GM20000 (cell line): ENCODE data around the gene TSPAN14.

Experiments
- DNase-seq: peaks from one replicate; pipeline ENCODE4 v3.0.0; 2012; ENCODE audit warnings: low spot score
- TF ChIP-seq, protein P1 (sequence below): IDR thresholded peaks from 2 replicates; pipeline ENCODE4 v1.5.1; 2012; ENCODE audit warnings: mild to moderate bottlenecking, control low read depth; ENCODE audit errors: extremely low read depth, missing control alignments

Gene TSPAN14

DNA sequence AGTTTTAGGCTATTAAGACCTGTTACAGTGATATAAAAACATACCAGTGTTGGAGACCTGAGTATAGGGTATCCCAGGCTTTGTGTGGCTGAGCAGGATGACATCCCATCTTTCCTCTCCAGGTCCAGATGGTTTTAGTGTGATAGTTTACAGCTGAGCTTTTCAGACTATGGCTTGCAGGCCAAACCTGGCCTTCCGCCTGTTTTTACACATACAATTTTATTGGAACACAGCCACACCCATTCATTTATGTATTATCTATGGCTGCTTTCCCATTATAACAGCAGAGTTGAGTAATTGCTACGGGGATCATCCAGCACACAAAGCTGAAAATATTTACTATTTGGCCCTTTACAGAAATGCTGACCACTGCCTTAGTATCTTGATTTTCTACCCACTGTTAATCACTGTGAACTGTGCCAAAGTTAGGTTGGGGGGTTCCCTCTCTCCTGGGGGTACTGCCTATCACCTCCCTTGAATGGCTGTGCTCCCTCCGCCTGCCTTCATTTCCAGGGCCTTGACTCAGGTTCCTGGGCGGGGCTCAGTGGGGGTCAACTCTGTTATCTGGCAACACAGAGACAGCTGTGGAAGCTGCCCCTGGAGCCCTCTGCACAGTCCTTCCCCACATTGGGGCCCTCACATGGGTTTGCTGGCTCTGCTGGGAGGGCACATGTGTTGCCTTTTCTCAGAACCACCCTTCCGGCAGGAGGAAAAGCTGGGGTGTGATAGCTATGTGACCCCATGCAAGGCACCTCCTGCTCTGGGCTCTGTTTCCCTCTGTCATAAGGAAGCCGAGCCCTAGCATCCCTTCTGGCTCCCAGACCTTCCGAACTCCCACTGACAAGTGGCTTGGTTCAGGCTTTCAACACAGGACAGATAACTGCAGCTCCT, 43.3 kb downstream of the TSPAN14 start:
- TF ChIP-seq, protein P1, sequence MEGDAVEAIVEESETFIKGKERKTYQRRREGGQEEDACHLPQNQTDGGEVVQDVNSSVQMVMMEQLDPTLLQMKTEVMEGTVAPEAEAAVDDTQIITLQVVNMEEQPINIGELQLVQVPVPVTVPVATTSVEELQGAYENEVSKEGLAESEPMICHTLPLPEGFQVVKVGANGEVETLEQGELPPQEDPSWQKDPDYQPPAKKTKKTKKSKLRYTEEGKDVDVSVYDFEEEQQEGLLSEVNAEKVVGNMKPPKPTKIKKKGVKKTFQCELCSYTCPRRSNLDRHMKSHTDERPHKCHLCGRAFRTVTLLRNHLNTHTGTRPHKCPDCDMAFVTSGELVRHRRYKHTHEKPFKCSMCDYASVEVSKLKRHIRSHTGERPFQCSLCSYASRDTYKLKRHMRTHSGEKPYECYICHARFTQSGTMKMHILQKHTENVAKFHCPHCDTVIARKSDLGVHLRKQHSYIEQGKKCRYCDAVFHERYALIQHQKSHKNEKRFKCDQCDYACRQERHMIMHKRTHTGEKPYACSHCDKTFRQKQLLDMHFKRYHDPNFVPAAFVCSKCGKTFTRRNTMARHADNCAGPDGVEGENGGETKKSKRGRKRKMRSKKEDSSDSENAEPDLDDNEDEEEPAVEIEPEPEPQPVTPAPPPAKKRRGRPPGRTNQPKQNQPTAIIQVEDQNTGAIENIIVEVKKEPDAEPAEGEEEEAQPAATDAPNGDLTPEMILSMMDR = no peak
- DNase-seq = no peak

DNA sequence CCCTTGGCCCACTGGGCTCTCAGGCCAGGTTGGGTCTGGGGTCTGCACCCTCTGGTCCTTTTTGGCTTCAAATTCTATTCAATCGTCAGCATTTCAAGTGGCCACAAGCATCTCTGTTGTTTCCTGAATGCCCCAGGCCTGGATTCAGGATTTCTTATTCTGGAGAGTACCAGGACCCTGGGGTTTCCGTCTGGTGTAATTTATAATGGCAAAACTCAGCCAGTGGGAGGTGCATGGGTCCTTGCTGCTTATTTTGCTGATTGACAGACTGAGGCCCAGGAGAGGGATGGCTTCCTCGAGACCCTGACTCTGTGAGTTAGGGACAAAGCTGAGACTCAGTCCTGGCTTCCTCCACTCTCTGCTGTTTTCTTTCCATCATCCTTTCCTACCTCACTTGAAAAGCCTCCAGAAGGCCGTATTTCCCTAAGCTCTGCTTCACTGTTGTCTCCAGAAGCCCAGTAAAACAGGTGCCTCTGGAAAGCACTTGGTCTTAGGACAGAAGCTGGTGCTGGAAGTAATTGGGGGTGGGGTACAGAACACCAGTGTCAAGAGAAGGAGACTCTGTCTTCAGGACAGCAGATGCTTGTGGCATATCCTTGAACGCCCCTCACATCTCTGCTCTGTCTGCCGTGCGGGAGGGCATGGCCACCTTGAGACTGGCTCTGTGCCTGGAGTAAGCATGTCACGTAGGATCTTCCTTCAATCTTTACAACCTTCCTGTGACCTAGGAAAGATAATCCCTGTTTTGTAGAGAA, 44.1 kb downstream of the TSPAN14 start:
- DNase-seq = no peak
- TF ChIP-seq, protein P1 = no peak

DNA sequence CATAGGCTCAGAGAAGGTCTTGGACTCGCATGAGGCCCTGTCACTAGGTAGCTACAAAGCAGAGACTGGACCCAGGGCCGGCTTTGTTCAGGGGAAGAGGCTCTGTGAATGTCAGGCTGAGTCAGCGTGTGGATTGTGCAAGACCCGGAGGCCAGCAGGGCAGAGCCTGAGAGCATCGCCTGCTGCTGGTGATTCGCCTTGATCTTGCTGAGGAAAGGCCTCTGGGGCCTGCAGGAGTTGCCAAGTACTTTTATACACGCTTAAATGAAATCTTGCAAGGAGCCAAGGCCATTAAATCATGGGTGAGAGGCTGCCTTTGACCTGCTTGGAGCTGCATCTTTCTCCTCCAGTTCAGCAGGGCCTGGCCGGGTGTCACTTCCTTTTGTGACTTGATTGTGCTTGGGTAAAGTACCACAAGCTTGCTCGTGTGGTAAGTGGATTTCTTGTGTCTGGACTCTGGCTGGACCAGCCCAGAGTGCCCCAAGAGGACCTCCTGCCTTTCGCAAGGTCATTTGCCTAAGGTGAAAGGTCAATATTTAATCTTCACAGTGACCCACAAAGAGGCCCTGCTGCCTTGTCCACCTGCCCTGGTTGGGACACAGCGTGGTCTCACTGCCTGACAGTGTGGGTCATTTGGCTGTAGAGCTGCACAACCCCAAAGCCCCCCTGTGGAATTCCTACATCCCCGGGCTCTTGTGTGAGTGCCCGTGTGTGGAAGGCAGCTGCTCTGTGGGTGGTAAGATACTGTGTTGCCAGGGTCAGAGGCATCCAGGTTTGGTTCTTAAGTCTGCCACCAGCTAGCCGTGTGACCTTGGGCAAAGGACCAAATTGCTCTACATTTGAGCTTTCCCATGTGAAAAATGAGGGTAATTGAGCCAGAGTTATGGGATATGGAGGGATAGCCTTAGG, 45.0 kb downstream of the TSPAN14 start:
- no peak for DNase-seq
- TF ChIP-seq, protein P1 = no peak

DNA sequence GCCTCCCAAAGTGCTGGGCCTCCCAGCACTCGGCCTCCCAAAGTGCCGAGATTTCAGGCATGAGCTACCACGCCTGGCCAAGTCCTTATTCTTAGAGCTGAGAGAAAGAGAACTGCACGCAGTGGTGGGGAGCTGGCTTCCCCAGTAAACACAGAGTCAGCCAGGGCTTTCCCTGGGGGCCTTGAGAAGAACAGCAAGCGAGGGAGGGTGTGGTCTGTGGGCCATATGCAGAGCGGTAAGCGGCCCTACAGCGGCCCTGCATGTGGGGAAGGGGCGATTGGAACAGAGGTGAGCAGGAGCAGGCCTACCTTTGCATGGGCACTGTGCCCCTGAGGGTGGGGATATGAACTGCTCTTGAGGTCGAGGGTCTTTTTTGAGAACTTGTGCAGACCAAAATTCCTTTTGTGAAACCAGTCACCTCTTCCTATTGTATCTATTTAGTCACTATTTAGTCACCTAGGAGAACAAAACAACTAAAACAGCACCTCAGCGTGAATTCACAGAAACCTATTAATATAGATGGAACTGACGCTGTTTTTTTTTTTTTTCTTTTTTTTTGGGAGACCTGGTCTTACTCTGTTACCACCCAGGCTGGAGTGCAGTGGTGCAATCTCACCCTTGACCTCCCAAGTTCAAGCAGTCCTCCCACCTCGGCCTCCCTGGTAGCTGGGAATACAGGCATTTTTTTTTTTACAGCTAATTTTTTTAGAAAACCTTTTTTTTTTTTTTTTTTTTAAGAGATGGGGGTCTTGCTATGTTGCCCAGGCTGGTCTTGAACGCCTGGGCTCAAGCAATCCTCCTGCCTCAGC, 46.7 kb downstream of the TSPAN14 start:
- TF ChIP-seq, protein P1 = no peak
- DNase-seq = peak; percentile 60

DNA sequence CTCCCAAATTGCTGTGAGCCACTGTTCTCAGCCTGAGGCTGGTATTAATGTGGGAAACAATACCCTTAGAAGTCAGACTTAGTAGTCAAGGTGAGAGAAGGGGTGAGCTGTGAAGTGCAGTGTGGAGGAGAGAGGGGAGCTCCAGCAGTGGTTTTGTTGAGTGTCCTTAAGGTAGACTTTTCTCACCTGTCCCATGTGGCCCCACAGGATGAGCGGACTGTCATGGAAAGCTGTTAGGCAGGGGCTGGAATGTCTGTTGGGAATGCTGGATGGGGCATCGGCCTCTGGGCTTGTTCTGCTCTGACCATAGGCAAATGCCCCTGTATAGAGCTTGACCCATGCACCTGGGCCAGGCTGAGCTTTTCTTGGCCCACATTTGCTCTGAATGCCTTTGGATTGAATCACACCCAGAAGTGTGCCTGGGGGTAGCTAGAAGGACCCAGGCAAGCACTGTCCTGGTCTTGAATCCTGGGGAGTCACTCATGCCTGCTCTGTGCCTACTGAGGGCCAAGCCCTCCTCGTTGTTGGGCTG, 47.3 kb downstream of the TSPAN14 start:
- TF ChIP-seq, protein P1 = no peak
- DNase-seq = no peak

DNA sequence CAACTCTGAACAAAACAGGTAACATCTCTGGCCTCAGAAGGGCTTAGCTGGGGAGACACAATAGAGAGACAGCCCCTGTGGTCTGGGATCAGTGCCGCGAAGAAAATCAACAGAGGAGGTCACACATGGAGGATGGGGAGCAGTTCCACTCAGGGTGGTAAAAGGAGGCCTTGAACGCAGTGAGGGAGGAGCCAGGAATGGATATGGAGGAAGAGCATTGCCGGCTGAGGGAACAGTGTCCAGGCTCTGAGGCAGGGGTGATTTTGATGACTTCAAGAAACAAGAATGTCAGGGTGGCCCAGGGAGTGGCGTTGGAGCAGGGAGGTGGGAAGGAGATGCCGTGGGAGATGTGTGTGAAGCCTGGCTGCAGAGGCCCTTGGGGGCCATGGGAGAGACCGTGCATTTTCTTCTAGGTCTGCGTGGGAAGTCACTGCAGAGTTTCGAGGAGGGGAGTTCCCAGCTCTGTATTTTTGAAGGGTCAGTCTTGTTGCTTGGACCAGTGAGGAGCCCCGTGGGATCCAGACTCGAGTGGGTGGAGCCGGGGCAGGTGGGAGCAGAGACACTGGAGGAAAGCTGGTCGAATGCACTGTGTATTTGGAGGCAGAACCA, 47.9 kb downstream of the TSPAN14 start:
- no peak for DNase-seq
- TF ChIP-seq, protein P1 = no peak
